Measurements from ENCODE around the gene MPPED2.

Gene MPPED2

DNA sequence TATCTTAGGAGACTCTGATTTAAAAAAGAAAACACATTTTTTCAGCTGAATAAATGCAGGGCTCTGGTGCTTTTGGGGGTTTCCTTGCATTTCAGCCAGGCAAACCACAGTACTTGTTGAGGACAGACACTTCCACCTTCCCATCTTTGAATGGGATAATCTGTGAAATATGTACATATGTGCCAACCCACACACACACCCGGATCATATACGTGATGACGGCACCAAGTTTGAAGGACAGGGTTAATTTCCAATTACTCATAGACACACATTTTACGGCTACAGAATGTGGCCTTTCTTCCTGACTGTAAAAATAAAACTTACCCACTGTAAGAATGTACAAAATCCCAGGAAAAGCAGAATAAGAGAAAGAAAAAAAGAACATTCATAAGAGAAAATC is 104.4 kb downstream of the MPPED2 start:
- no peak for DNase-seq

DNA sequence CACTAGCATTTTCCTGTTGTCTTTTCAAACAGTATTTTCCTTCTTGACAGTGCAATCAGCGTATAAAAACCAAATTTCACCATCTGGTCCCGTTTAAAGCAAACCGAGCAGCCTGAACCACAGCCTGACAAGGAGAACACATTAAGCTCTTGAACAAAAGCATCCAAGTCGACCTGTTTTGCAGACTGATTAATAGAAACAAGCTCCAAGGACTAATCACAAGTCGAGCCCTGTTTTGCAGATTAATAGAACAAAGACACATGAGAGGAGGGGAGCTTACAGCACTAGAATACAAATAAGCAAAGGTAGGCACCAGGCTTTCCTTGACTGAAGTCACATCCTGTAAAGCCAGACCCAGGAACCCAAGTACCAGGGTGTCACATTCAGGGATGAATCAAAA is 104.8 kb downstream of the MPPED2 start:
- DNase-seq: no peak

DNA sequence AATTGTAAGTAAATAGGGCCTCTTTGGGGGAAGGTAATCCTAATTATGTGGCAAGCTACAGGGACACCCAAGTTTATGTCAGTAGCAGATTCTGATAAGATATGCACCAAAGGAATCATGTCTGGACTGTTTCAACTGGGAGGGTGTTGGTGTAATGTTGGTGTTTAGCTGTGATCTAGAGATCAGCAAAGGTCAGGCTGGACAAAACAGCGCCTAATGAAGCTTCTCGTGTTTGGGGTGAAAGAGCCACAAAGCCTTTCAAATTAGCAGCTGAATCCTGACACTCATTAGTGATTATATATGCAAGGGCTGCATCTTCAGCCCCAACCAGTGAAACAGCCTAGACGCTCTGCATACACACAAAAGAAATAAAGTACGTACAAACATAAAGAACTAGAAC is 106.3 kb downstream of the MPPED2 start:
- DNase-seq: no peak

DNA sequence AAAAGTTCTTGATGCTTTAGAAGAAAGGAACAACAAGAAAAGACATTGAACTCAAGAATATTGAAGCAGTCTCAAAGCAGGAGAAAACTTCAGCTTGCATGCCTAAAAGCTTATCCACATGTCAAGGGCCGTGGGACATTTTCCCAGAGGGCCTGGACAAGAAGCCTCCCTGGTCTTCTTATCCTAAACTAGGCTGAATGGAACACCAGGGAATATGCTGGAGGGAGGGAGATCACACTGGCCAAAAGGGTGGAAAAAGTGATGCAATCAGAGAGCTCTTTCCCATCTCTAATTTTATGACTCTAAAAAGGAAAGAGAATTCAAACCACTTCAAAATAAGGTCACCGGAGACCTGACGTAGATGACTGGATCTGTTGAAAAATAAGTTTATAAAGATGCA is 107.2 kb downstream of the MPPED2 start:
- no peak for DNase-seq

- DNase-seq: no peak
These were observed 109.1 kb downstream of the MPPED2 start for GRCh38 chr11:30477061-30477460.

- no peak for DNase-seq
These were observed 111.8 kb downstream of the MPPED2 start for GRCh38 chr11:30474151-30474954.

GRCh38 chr11:30471244-30471643 is 114.9 kb downstream of the MPPED2 start:
- no peak for DNase-seq

GRCh38 chr11:30468881-30469280 is 117.3 kb downstream of the MPPED2 start:
- DNase-seq: no peak

- DNase-seq: no peak
These were observed 119.0 kb downstream of the MPPED2 start for GRCh38 chr11:30467176-30467575.

- DNase-seq: no peak
These were observed 120.5 kb downstream of the MPPED2 start for GRCh38 chr11:30465623-30466022.

DNA sequence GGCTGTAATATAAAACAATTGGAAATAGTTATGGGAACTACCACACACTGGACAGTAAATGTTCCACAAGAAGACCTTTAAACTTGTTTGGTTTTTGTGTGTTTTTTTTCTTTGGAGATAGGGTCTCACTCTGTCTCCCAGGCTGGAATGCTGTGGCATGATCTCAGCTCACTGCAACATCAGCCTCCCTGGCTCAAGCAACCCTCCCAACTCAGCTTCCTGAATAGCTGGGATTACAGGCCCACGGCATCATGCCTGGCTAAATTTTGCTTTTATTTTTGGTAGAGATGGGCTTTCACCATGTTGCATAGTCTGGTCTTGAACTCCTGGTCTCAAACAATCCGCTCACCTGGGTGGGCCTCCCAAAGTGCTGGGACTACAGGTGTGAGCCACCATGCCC is 121.0 kb downstream of the MPPED2 start:
- peak; percentile 67 for DNase-seq

GRCh38 chr11:30463266-30463665 is 122.9 kb downstream of the MPPED2 start:
- DNase-seq: no peak

GRCh38 chr11:30462421-30462820 is 123.7 kb downstream of the MPPED2 start:
- no peak for DNase-seq

DNA sequence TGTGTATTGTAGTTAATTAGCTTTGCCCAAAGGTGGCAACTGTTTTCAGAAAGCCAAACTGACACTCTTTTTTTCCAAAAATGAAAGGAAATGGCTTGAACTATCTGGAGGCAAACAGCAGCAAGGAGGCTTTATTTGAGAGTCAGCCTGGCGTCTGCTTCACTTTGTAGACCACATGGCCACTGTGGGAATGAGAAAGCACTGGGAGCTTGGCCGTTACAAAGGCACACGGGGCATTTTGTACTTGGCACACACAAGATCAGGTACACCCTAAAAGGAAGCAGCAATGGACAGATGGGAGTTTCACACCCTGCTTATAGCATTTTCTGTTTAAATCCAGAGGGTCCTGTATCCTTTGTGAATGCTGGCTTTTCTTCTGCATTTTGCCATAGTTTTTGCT is 126.3 kb downstream of the MPPED2 start:
- no peak for DNase-seq

- no peak for DNase-seq
These were observed 126.8 kb downstream of the MPPED2 start for GRCh38 chr11:30459306-30459705.

DNA sequence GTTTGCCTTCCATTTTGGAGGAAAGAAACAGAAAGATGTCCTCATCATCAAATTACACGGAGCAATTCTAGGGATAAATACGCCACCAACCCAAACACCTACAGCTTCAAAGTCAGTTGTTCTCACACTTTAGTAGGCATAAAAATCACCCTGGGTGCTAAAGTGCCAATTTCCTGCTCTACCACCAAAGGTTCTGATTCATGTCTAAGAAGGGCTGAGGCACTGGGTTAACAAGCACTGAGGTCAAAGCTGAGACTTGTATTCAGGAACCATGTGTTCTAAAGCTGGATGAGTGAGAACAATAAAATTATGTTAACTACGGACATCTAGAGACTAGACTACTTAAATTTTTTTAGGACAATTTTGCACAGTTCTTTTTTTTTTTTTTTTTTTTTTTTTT is 127.6 kb downstream of the MPPED2 start:
- no peak for DNase-seq

- DNase-seq: no peak
These were observed 129.1 kb downstream of the MPPED2 start for GRCh38 chr11:30457087-30457486.

DNA sequence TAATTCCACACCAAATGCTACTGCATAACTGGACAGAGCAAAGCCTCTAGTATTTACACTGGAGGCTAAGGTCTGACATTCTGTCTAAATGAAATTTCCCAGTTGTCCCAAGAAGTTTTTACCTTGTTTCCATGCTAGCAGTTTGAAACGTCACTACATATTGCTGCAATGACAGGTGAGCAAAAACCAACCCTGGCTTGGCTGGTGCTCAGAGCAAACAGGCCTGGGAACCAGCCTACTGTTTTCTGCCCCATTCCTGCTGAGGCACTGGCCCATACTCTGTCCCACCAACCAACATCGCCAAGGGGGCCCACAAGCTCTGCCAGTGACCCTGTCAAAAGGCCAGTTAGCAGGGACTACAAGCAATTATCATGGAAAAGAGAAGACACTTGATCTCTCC is 131.1 kb downstream of the MPPED2 start:
- DNase-seq: no peak

- DNase-seq: no peak
These were observed 131.6 kb downstream of the MPPED2 start for GRCh38 chr11:30454541-30454940.

DNA sequence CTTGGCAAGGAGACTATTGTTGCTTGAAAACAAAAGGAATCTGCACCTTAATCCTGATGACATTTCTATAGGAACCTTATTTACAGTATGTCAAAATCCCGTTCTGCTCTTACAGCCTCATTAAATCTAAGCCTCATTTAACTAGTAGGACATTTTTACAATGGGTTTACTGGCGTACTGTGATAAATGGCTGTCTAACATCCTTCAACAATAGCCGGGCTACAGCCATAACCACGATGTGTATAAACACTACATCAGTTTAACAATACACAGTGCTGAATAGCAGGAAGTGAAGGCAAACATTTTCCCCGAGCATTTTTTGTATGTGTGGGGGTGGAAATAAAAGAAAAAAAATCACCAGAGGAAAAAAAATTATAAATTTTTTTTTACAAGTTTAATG is 132.0 kb downstream of the MPPED2 start:
- no peak for DNase-seq

DNA sequence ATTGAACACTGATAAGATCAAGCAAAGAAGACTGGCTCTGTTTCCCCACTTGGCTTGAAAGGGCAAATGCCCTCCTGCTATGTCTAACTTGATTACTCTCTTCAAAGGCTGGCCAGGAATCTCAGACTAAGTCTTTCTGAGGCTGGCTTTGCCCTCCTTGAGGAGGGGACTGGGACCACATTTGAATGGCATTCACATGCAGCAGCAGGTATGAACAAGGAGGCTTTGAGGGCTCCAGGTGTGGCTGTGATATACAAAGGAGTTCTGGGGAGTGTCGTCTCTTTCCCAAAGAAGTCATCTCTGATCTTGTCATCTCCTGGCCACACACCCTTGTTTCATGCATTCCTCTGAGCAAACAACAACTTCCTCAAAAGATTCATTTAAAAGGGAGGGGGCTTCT is 132.4 kb downstream of the MPPED2 start:
- DNase-seq: no peak

DNA sequence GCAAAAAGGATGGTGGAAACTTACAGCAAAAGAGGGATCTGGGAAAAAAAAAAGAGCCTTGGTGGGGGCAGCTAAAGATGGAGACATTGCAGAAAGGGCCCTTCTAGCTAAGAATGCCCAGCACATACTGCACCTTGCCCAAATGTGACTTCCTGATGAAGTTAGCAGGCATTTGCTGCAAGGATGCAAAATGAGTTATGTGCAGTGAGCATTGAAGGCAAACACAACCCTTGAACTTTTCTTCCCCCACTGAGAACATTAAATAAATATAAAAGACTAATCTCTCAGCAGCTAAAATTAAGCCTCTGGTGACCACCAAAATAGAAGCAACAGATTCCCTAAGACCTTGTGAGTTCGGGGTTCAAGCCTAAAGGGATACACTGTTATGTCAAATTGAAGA is 133.3 kb downstream of the MPPED2 start:
- DNase-seq: no peak

- DNase-seq: no peak
These were observed 134.0 kb downstream of the MPPED2 start for GRCh38 chr11:30452114-30452513.

GRCh38 chr11:30451626-30452025 is 134.5 kb downstream of the MPPED2 start:
- DNase-seq: no peak

DNA sequence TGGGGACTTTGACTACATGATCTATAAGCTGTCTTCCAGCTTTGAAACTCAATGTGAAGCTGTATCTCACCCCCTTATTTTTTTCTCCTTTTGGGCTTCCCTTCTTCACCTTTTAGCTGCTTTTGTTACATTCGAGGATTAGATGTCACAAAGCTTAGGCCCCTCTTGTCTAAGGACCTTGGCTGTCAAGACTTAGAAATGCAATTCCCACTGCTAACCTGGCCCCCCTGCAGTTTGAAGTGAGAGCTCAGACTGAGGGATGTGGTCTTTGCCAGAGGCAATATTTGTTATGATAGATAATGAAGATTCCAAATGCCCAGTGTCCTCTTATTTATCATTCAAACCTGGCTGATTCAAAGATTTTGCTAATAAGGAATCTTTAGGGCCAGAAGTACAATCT is 135.0 kb downstream of the MPPED2 start:
- DNase-seq: no peak
